Bone marrow (tissue), 2 donors: Measurements from ENCODE around the gene OR8G1.

Experiments
- DNase-seq, 2 donors: peaks; one replicate each; lab custom pipeline; 2025; lab: John Stamatoyannopoulos, UW

Gene OR8G1, protein sequence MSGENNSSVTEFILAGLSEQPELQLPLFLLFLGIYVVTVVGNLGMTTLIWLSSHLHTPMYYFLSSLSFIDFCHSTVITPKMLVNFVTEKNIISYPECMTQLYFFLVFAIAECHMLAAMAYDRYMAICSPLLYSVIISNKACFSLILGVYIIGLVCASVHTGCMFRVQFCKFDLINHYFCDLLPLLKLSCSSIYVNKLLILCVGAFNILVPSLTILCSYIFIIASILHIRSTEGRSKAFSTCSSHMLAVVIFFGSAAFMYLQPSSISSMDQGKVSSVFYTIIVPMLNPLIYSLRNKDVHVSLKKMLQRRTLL

DNA sequence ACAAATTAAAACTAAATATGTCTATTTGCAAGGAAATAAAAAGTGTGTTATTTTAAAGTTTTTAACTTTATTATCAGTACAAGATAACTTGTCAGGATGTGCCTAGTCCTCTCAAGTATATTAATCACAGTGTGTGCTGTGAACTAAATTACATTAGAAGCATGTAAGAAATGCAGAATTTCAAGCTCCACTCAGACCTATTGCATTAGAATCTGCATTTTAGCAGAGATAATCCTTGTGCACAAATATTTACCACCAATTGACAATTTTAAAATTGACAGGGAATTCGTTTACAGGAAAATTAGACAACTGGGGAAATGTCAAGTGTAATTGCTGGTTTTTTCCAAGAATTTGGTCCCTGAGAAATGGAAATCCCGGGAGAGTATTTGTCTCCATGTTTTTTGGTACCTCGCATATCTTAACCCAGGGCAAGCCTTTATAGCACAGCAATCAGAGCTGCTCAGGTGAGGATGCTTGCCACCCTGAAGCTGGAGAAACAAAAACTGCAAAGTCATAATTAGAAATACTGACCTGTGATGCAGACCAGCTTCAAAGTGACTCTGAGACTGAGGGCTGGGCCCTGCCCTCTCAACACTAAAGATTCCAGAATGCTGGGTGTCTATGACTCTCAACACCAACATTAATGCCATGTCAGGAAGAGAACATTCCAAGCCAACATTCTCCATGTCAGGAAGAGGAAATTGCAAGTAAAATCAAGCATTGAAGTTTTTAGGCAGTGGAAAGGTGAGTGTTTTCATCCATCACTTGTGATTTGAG is at the start of gene OR8G1:
Gene OR8G1, plus strand, starts transcription at position 475 of the 777 bp plus-strand sequence. CDS start 8,581 bp downstream, outside the sequence.
- no peak for DNase-seq

GRCh38 chr11:124193221-124194010 is 47.5 kb upstream of the OR8G1 start:
- DNase-seq, result no peak

DNA sequence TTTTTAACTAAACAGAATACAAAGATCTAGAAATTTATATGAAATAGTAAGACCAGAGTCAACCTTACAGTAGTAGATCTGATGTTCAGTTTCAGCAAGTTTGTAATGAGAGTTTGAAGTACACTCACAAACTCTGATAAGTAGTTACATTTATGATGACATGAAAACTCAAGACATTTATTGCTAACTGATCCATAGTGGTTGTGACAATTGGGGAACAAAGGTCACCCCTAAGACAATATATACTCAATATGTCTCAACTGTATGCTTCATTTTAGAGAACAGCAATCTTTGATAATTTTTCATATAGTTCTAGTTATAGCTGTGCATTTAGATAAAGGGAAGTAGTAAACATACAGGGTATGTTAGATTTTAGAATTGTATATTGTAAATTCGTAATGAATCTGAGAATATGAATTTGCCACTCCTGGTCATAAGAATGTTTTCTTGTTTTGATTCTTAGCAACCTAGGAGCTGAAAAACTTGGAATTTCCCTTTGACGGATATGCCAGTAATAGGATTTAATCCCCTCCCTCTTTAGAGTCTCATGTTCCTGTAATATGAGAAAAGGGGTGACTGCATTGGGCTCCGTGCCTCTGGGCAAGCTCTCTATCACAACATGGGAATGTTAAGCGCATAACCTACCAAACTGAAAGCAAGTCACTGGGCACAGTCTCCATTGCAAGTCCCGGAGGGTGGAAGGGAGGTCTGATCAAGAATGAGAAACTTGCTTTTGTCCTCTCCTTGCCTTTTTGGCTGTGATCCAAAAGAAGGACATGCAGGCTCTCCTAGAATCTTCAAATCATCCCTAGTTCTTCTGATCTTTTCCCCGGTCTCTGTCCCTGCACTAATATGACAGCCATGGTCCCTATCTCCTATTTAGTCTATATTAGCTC is 46.4 kb upstream of the OR8G1 start:
- no peak for DNase-seq

DNA sequence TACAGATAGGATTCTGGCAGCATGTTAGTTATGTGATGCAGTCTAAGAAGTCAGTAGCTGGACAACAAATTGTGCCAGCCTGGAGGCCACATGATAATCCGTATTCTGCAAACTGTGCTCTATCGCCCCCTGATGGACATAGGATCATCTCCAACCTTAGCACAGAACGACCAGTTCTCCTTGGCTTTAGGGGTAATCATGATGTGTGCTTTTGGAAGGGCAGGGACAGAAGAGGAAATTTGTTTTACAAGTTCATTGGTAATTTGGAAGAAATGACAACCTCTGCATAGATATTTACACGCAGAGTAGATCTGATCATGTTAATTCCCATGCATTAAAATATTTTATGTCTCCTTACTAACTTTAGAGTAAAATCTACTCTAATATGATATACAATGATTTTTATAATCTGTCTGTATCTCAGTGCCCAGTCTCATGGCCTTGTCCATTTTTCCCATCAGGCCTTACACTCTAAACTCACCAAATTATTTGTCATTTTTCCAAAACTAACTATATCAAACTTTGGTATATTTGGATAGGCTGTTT is 45.6 kb upstream of the OR8G1 start:
- DNase-seq, result peak in 1 of 2 donors; percentile 40

GRCh38 chr11:124197999-124198398 is 42.9 kb upstream of the OR8G1 start:
- DNase-seq, result no peak

- DNase-seq, result no peak
Measured at GRCh38 chr11:124198897-124199296, 42.0 kb upstream of the OR8G1 start.

- no peak for DNase-seq
Measured at GRCh38 chr11:124199702-124200101, 41.2 kb upstream of the OR8G1 start.

- DNase-seq, result no peak
Measured at GRCh38 chr11:124200671-124201070, 40.2 kb upstream of the OR8G1 start.

- DNase-seq, result no peak
Measured at GRCh38 chr11:124202951-124203350, 37.9 kb upstream of the OR8G1 start.

DNA sequence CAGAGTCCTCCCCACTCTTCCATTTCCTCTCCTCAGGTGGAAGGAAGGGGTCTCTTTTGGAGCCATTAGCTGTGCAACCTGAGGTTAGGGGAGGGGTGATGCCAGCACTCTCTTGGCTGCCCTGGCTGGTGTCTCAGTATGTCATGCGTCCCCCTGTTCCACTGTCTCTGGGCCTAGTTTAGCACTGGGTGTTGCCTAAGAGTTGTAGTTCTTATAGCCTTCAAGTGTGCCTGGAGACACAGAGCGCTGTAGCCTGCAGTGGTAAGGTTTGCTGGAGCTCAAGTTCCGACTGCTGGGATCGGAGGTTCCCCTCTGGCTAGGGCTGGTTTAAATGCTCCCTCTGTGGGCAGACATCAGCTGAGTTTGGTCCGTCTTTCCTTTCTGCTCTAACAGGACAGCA is 36.9 kb upstream of the OR8G1 start:
- DNase-seq, result no peak

GRCh38 chr11:124207102-124207792 is 33.6 kb upstream of the OR8G1 start:
- DNase-seq, result no peak

DNA sequence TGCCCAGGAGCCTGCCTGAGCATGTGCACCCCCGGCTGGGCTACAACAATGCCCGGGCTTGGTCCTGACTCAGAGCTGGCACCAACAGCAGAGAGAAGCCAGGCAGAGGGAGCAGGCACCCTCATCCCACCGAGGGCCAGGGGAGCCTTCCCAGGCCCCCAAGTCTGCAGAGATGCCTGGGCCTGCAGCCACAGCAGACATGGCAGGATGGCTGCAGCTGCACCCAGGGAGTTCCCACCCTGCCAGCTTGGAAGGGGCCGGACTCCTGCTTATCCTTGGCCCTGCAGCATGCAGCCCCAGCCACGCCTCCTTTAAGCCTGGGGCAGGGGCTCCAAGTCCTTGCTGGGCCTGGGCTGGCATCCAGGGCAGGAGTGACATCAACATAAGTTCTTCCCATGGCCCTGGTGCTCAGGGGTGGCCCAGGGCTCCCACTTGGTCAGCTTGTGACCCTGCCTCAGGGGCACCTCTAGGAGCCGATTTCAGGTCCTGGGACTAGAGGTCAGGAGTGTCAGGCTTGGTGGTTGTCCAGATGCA is 31.0 kb upstream of the OR8G1 start:
- no peak for DNase-seq

- DNase-seq, result no peak
Measured at GRCh38 chr11:124210421-124210820, 30.5 kb upstream of the OR8G1 start.

DNA sequence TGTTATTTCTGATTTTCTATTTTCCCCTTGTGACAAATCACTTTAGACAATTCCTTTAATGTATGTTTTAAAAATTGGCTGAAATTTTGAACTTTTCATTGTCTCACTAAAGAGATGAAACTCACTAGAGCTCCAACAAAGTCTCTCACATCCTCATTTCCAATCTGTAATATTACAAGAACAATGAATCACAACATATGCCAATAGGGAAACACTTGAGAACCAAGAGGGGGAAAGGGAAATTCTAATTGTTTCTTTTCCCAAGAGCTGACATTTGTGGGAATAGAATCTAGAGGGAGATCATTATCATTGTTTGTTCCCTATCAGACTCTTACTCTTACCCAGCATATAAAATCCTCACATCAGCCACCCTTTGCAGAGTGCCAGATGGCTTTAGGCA is 29.6 kb upstream of the OR8G1 start:
- no peak for DNase-seq

GRCh38 chr11:124214027-124214426 is 26.9 kb upstream of the OR8G1 start:
- DNase-seq, result no peak

DNA sequence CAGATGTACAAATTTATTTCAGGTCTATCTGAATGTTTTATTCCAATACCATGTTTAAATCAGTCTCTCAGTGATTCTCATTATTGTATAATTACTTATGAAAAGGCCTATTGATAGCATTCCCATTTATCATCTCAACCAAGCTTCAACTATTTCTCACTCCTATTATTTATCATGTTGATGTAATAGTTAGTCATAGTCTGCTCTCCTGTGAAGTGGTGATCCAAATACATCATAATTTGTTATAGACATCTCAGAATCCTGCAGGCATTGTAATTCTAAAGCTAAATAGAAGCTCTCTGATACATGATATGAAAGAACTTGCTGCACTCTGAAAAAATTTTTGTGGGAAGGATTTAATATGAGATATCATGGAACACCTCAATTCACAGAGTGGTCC is 21.8 kb upstream of the OR8G1 start:
- DNase-seq, result no peak

- DNase-seq, result no peak
Measured at GRCh38 chr11:124222407-124222806, 18.5 kb upstream of the OR8G1 start.

DNA sequence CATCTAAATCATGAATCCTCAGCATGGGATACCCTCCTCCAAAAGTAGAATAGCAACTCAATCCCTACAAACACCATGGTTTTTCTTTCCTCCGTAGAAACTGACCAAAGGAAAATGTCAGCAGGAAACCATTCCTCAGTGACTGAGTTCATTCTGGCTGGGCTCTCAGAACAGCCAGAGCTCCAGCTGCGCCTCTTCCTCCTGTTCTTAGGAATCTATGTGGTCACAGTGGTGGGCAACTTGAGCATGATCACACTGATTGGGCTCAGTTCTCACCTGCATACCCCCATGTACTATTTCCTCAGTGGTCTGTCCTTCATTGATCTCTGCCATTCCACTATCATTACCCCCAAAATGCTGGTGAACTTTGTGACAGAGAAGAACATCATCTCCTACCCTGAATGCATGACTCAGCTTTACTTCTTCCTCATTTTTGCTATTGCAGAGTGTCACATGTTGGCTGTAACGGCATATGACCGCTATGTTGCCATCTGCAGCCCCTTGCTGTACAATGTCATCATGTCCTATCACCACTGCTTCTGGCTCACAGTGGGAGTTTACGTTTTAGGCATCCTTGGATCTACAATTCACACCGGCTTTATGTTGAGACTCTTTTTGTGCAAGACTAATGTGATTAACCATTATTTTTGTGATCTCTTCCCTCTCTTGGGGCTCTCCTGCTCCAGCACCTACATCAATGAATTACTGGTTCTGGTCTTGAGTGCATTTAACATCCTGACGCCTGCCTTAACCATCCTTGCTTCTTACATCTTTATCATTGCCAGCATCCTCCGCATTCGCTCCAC is 16.1 kb upstream of the OR8G1 start:
- DNase-seq, result peak in 1 of 2 donors; percentile 79

DNA sequence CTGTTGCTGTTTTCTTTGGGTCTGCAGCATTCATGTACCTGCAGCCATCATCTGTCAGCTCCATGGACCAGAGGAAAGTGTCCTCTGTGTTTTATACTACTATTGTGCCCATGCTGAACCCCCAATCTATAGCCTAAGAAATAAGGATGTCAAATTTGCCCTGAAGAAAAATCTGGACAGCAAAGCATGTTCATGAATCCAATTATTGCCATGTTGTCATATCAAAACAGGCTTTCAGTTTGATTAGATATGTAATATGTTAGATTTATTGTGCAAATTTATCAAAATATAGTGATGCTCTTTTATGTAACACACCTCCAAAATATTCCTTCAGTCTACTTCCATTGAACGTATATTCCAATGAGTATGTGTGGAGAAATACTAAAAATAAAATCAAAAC is 15.4 kb upstream of the OR8G1 start:
- DNase-seq, result no peak

- no peak for DNase-seq
Measured at GRCh38 chr11:124233376-124233775, 7.5 kb upstream of the OR8G1 start.
